Effector memory CD8-positive, alpha-beta T cell (primary cell): ENCODE measurements around the gene PTCSC3.

Experiments used
- ATAC-seq: fragments of 150-1000 bp; cut with Tn5 transposase; replicated peaks from 2 replicates; pipeline ENCODE4 v1.10.0; 2021; ENCODE audit warnings: mild to moderate bottlenecking, moderate library complexity
- DNase-seq, 3 experiments: peaks; one replicate each; pipeline ENCODE4 v3.0.0; 2021
- H3K27ac Mint-ChIP-seq, 2 donors: one replicate each; pipeline ENCODE4 v1.8.0; 2022; ENCODE audit warnings: mild to moderate bottlenecking in 2 of 2, mixed read lengths in 2 of 2, moderate library complexity in 2 of 2
- H3K27me3 Mint-ChIP-seq, 2 donors: one replicate each; pipeline ENCODE4 v1.8.0; 2022; ENCODE audit warnings: mixed read lengths in 2 of 2
- H3K36me3 Mint-ChIP-seq: one replicate; pipeline ENCODE4 v1.8.0; 2022; ENCODE audit warnings: mild to moderate bottlenecking, moderate library complexity, mixed read lengths; ENCODE audit not compliant: insufficient read depth
- H3K4me1 Mint-ChIP-seq, 2 donors: one replicate each; pipeline ENCODE4 v1.8.0; 2022; ENCODE audit warnings: low read depth in 2 of 2, mixed read lengths in 2 of 2
- H3K4me3 Mint-ChIP-seq, 2 donors: one replicate each; pipeline ENCODE4 v1.8.0; 2022; ENCODE audit warnings: mild to moderate bottlenecking in 2 of 2, mixed read lengths in 2 of 2, moderate library complexity in 2 of 2
- H3K9me3 Mint-ChIP-seq, 2 donors: one replicate each; pipeline ENCODE4 v1.8.0; 2022; ENCODE audit warnings: mixed read lengths in 2 of 2

Gene PTCSC3

GRCh38 chr14:36207500-36207899 is 31.0 kb upstream of the PTCSC3 start:
- ATAC-seq (no peak), DNase-seq (no peak)
- H3K27ac Mint-ChIP-seq: no peak overlapping the region
- H3K36me3 Mint-ChIP-seq: no peaks in the 10 kb centered on the region
- no peaks in the 10 kb centered on the region for H3K4me1 Mint-ChIP-seq
- no peak overlapping the region for H3K4me3 Mint-ChIP-seq
- H3K9me3 Mint-ChIP-seq: no peaks in the 10 kb centered on the region
- no peaks in the 10 kb centered on the region for H3K27me3 Mint-ChIP-seq

GRCh38 chr14:36204461-36205073 is 28.0 kb upstream of the PTCSC3 start:
- DNase-seq: no peak
- Mint-ChIP-seq H3K27ac (no peak overlapping the region), H3K9me3 (no peaks in the 10 kb centered on the region), H3K4me1 (no peaks in the 10 kb centered on the region), H3K4me3 (no peak overlapping the region), H3K36me3 (no peaks in the 10 kb centered on the region), H3K27me3 (no peaks in the 10 kb centered on the region)
- ATAC-seq: no peak

GRCh38 chr14:36198378-36198777 is 21.9 kb upstream of the PTCSC3 start:
- Mint-ChIP-seq H3K27ac (no peak overlapping the region), H3K36me3 (no peaks in the 10 kb centered on the region), H3K4me3 (no peak overlapping the region), H3K9me3 (no peaks in the 10 kb centered on the region), H3K4me1 (no peaks in the 10 kb centered on the region), H3K27me3 (peaks cover 0 to 7% of the 10 kb centered on the region in 2 donors)
- ATAC-seq (no peak), DNase-seq (no peak)

- H3K4me1 Mint-ChIP-seq: no peaks in the 10 kb centered on the region
Observed at GRCh38 chr14:36194663-36195062, 18.1 kb upstream of the PTCSC3 start.

GRCh38 chr14:36192530-36192929 is 16.0 kb upstream of the PTCSC3 start:
- Mint-ChIP-seq H3K4me1 (no peaks in the 10 kb centered on the region), H3K27me3 (peaks cover 0 to 3% of the 10 kb centered on the region in 2 donors)

More at GRCh38 chr14:36194663-36195062, 18.1 kb upstream of the PTCSC3 start:
- ATAC-seq (no peak), DNase-seq (no peak)
- no peaks in the 10 kb centered on the region for H3K9me3 Mint-ChIP-seq
- H3K27ac Mint-ChIP-seq: no peak overlapping the region
- H3K27me3 Mint-ChIP-seq: peaks cover 0 to 7% of the 10 kb centered on the region in 2 donors
- no peak overlapping the region for H3K4me3 Mint-ChIP-seq
- no peaks in the 10 kb centered on the region for H3K36me3 Mint-ChIP-seq

GRCh38 chr14:36183402-36183801 is 6.9 kb upstream of the PTCSC3 start:
- Mint-ChIP-seq H3K9me3 (peaks cover 0 to 1% of the 10 kb centered on the region in 2 donors), H3K27me3 (no peaks in the 10 kb centered on the region), H3K36me3 (no peaks in the 10 kb centered on the region), H3K27ac (no peak overlapping the region), H3K4me3 (no peak overlapping the region), H3K4me1 (no peaks in the 10 kb centered on the region)
- ATAC-seq: no peak
- DNase-seq: no peak

More at GRCh38 chr14:36192530-36192929, 16.0 kb upstream of the PTCSC3 start:
- Mint-ChIP-seq H3K27ac (no peak overlapping the region), H3K4me3 (no peak overlapping the region), H3K9me3 (no peaks in the 10 kb centered on the region), H3K36me3 (no peaks in the 10 kb centered on the region)
- ATAC-seq: no peak
- no peak for DNase-seq

GRCh38 chr14:36181417-36181816 is 4.9 kb upstream of the PTCSC3 start:
- Mint-ChIP-seq H3K27ac (peak overlapping the region in 1 of 2 donors; percentile 76), H3K4me3 (no peak overlapping the region), H3K4me1 (no peaks in the 10 kb centered on the region), H3K36me3 (no peaks in the 10 kb centered on the region), H3K9me3 (peaks cover 3 to 8% of the 10 kb centered on the region in 2 donors), H3K27me3 (no peaks in the 10 kb centered on the region)
- ATAC-seq: no peak
- DNase-seq: no peak

GRCh38 chr14:36177489-36177888 is 967 bp upstream of the PTCSC3 start:
- Mint-ChIP-seq H3K4me3 (no peak overlapping the region), H3K4me1 (no peaks in the 10 kb centered on the region), H3K9me3 (peaks cover 3 to 8% of the 10 kb centered on the region in 2 donors), H3K36me3 (no peaks in the 10 kb centered on the region), H3K27ac (no peak overlapping the region), H3K27me3 (peaks cover 0 to 8% of the 10 kb centered on the region in 2 donors)
- no peak for DNase-seq
- ATAC-seq: no peak

GRCh38 chr14:36174767-36175424 is 1.6 kb downstream of the PTCSC3 start:
- no peaks in the 10 kb centered on the region for H3K4me1 Mint-ChIP-seq
- H3K36me3 Mint-ChIP-seq: no peaks in the 10 kb centered on the region
- H3K27ac Mint-ChIP-seq: no peak overlapping the region
- H3K4me3 Mint-ChIP-seq: no peak overlapping the region
- ATAC-seq: no peak
- H3K27me3 Mint-ChIP-seq: peaks cover 0 to 8% of the 10 kb centered on the region in 2 donors
- no peak for DNase-seq
- peaks cover 1 to 8% of the 10 kb centered on the region in 2 donors for H3K9me3 Mint-ChIP-seq

- ATAC-seq: no peak
- no peak for DNase-seq
- no peaks in the 10 kb centered on the region for H3K36me3 Mint-ChIP-seq
- H3K9me3 Mint-ChIP-seq: peaks cover 1 to 8% of the 10 kb centered on the region in 2 donors
- no peak overlapping the region for H3K4me3 Mint-ChIP-seq
- no peak overlapping the region for H3K27ac Mint-ChIP-seq
- peaks cover 0 to 8% of the 10 kb centered on the region in 2 donors for H3K27me3 Mint-ChIP-seq
- H3K4me1 Mint-ChIP-seq: no peaks in the 10 kb centered on the region
Observed at GRCh38 chr14:36173161-36173560, 3.4 kb downstream of the PTCSC3 start.

- H3K27ac Mint-ChIP-seq: no peak overlapping the region
- DNase-seq (no peak), ATAC-seq (no peak)
- no peaks in the 10 kb centered on the region for H3K4me1 Mint-ChIP-seq
- H3K27me3 Mint-ChIP-seq: peaks cover 0 to 8% of the 10 kb centered on the region in 2 donors
- no peaks in the 10 kb centered on the region for H3K9me3 Mint-ChIP-seq
- no peak overlapping the region for H3K4me3 Mint-ChIP-seq
- no peaks in the 10 kb centered on the region for H3K36me3 Mint-ChIP-seq
Observed at GRCh38 chr14:36171607-36172006, 4.9 kb downstream of the PTCSC3 start.

GRCh38 chr14:36167431-36167830 is 9.1 kb downstream of the PTCSC3 start:
- Mint-ChIP-seq H3K4me3 (no peak overlapping the region), H3K36me3 (no peaks in the 10 kb centered on the region), H3K27ac (no peak overlapping the region)

GRCh38 chr14:36163451-36163850 is 13.1 kb downstream of the PTCSC3 start:
- Mint-ChIP-seq H3K9me3 (peaks cover 0 to 3% of the 10 kb centered on the region in 2 donors), H3K36me3 (no peaks in the 10 kb centered on the region), H3K27ac (no peak overlapping the region), H3K4me1 (no peaks in the 10 kb centered on the region), H3K27me3 (peaks cover 0 to 9% of the 10 kb centered on the region in 2 donors), H3K4me3 (no peak overlapping the region)
- ATAC-seq (no peak), DNase-seq (no peak)

More at GRCh38 chr14:36167431-36167830, 9.1 kb downstream of the PTCSC3 start:
- Mint-ChIP-seq H3K9me3 (peaks cover 0 to 2% of the 10 kb centered on the region in 2 donors), H3K4me1 (no peaks in the 10 kb centered on the region), H3K27me3 (peaks cover 0 to 9% of the 10 kb centered on the region in 2 donors)
- no peak for DNase-seq
- no peak for ATAC-seq

- ATAC-seq (no peak), DNase-seq (no peak)
- Mint-ChIP-seq H3K4me3 (no peak overlapping the region), H3K9me3 (peaks cover under 1 to 3% of the 10 kb centered on the region in 2 donors), H3K36me3 (no peaks in the 10 kb centered on the region), H3K27me3 (peaks cover 0 to 9% of the 10 kb centered on the region in 2 donors), H3K27ac (no peak overlapping the region), H3K4me1 (no peaks in the 10 kb centered on the region)
Observed at GRCh38 chr14:36162267-36162666, 14.3 kb downstream of the PTCSC3 start.
